ENCODE data around the gene PCDHGA5.
"Not testable (repeated sequence)": the region's sequence is repeated elsewhere in the genome, so short reads cannot be mapped to it uniquely, and the experiment has no call there.

The PCDHGA5 gene

DNA sequence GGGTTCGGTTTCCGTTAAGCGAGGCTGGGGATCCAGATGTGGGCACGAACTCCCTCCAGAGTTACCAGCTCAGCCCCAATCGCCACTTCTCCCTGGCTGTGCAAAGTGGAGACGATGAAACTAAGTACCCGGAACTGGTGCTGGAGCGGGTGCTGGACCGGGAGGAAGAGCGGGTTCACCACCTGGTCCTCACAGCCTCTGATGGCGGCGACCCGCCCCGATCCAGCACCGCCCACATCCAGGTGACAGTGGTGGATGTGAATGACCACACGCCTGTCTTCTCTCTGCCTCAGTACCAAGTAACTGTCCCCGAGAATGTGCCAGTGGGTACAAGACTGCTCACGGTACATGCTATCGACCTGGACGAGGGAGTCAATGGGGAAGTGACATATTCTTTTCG, 19.4 kb downstream of the PCDHGA5 start:
- DNase-seq (ENCODE audit: low spot score): no peak
- TF ChIP-seq, protein P1, sequence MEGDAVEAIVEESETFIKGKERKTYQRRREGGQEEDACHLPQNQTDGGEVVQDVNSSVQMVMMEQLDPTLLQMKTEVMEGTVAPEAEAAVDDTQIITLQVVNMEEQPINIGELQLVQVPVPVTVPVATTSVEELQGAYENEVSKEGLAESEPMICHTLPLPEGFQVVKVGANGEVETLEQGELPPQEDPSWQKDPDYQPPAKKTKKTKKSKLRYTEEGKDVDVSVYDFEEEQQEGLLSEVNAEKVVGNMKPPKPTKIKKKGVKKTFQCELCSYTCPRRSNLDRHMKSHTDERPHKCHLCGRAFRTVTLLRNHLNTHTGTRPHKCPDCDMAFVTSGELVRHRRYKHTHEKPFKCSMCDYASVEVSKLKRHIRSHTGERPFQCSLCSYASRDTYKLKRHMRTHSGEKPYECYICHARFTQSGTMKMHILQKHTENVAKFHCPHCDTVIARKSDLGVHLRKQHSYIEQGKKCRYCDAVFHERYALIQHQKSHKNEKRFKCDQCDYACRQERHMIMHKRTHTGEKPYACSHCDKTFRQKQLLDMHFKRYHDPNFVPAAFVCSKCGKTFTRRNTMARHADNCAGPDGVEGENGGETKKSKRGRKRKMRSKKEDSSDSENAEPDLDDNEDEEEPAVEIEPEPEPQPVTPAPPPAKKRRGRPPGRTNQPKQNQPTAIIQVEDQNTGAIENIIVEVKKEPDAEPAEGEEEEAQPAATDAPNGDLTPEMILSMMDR (IDR thresholded peaks at IDR 0.05; ENCODE audit: extremely low read depth, missing control alignments): no peak

DNA sequence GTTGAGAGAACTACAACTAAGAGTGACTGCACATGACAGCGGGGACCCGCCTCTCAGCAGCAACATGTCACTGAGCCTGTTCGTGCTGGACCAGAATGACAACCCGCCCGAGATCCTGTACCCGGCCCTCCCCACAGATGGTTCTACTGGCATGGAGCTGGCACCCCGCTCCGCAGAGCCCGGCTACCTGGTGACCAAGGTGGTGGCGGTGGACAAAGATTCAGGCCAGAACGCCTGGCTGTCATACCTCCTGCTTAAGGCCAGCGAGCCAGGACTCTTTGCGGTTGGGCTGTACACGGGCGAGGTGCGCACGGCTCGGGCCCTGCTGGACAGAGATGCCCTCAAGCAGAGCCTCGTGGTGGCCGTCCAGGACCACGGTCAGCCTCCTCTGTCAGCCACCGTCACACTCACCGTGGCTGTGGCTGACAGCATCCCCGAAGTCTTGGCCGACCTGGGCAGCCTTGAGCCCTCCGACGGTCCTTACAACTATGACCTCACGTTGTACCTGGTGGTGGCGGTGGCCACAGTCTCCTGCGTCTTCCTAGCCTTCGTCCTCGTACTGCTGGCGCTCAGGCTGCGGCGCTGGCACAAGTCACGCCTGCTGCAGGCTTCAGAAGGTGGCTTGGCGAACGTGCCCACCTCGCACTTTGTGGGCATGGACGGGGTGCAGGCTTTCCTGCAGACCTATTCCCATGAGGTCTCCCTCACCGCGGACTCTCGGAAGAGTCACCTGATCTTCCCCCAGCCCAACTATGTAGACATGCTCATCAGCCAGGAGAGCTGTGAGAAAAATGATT, 20.7 kb downstream of the PCDHGA5 start:
- DNase-seq (ENCODE audit: low spot score): no peak
- TF ChIP-seq, protein P1 (IDR thresholded peaks at IDR 0.05; ENCODE audit: extremely low read depth, missing control alignments): no peak

DNA sequence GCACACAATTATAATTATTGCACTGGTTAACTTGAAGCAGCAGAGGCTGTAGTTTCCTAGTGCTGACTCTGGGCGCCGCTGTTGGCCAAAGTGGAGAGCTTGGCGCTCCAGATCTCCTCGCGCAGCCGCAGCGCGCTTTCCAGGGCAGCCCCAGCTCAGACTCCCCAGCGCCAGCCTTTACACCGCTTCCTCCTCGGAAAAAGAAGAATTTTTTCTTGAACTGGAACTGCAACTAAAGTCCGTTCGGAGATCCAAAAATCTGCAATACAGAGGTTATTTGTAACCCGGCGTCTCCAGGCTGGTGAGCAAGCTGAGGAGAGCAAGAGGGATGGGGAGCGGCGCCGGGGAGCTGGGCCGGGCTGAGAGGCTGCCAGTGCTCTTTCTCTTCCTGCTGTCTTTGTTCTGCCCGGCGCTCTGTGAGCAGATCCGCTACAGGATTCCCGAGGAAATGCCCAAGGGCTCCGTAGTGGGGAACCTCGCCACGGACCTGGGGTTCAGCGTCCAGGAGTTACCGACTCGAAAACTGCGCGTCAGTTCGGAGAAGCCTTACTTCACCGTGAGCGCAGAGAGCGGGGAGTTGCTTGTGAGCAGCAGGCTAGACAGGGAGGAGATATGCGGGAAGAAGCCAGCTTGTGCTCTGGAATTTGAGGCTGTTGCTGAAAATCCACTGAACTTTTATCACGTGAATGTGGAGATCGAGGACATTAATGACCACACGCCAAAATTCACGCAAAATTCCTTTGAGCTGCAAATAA, 23.8 kb downstream of the PCDHGA5 start, which contains the start of gene PCDHGB4:
Gene PCDHGB4 (plus strand): TSS at position 142 of the 755 bp plus-strand sequence. CDS start 187 bp downstream, at position 329.
- TF ChIP-seq, protein P1 (IDR thresholded peaks at IDR 0.05; ENCODE audit: extremely low read depth, missing control alignments): peak; percentile 47
- not testable (repeated sequence) for DNase-seq (ENCODE audit: low spot score)

DNA sequence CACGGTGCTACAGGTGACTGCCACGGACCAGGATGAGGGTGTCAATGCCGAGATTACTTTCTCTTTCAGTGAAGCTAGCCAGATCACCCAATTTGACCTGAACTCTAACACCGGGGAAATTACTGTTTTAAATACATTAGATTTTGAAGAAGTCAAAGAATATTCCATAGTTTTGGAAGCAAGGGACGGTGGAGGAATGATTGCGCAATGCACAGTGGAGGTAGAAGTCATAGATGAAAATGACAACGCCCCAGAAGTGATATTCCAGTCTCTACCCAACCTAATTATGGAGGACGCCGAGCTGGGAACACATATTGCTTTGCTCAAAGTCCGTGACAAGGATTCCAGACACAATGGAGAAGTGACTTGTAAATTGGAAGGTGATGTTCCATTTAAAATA, 24.7 kb downstream of the PCDHGA5 start:
- TF ChIP-seq, protein P1 (IDR thresholded peaks at IDR 0.05; ENCODE audit: extremely low read depth, missing control alignments): no peak
- DNase-seq (ENCODE audit: low spot score): no peak

DNA sequence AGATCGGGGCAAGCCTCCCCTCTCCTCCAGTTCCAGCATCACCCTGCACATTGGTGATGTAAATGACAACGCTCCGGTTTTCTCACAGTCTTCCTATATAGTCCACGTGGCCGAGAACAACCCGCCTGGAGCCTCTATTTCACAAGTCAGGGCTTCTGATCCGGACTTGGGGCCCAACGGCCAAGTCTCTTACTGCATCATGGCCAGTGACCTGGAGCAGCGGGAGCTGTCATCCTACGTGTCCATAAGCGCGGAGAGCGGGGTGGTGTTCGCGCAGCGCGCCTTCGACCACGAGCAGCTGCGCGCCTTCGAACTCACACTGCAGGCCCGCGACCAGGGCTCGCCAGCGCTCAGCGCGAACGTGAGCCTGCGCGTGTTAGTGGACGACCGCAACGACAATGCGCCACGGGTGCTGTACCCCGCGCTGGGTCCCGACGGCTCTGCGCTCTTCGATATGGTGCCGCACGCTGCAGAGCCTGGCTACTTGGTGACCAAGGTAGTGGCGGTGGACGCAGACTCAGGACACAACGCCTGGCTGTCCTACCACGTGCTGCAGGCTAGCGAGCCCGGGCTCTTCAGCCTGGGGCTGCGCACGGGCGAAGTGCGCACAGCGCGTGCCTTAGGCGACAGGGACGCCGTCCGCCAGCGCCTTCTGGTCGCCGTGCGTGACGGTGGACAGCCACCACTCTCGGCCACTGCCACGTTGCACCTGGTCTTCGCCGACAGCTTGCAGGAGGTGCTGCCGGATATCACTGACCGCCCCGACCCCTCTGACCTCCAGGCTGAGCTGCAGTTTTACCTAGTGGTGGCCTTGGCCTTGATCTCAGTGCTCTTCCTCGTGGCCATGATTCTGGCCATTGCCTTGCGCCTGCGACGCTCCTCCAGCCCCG, 25.4 kb downstream of the PCDHGA5 start:
- TF ChIP-seq, protein P1 (IDR thresholded peaks at IDR 0.05; ENCODE audit: extremely low read depth, missing control alignments): no peak
- DNase-seq (ENCODE audit: low spot score): no peak

DNA sequence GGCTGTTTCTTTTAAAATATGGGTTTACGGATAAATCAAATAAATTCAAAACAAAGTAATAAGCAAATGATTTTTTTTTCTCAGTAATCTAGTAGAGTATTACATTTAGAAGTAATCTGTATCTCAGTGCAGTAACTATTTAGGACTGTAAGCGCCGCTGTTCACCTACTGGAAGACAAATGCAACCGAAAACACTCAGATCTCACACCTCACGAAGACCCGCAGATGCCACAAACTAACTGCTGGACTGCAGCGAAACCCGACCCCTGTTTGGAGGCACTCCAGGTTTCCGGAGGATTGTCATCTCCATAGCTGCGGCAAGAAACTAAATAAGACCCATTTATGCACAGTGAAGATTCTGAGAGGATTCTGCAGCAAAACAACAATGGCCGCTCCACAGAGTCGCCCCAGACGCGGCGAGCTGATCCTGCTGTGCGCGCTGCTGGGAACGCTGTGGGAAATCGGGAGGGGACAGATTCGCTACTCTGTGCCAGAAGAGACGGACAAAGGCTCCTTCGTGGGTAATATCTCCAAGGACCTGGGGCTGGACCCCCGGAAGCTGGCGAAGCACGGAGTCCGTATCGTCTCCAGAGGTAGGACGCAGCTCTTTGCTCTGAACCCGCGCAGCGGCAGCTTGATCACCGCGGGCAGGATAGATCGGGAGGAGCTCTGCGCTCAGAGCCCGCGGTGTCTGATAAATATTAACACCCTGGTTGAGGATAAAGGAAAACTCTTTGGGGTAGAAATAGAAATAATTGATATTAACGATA, 28.7 kb downstream of the PCDHGA5 start, which contains the start of gene PCDHGA8:
Gene PCDHGA8 (plus strand): TSS at position 205 of the 770 bp plus-strand sequence. CDS start 181 bp downstream, at position 386.
- TF ChIP-seq, protein P1 (IDR thresholded peaks at IDR 0.05; ENCODE audit: extremely low read depth, missing control alignments): no peak
- no peak for DNase-seq (ENCODE audit: low spot score)

Measured in GM20000 (cell line).